AG10803 (cell line): ENCODE results near the gene GADL1.

Source experiments
- DNase-seq: peaks from one replicate; pipeline ENCODE4 v3.0.0; 2010; ENCODE audit warnings: low read depth
- H3K4me3 ChIP-seq: 2 replicates; pipeline ENCODE4 v1.5.1; 2011; ENCODE audit warnings: mild to moderate bottlenecking, low read length, control low read depth
- CTCF ChIP-seq: conservative IDR thresholded peaks from 2 replicates; pipeline ENCODE4 v1.5.1; 2011; ENCODE audit warnings: mild to moderate bottlenecking, low read length, control low read depth, inconsistent platforms

GADL1 gene

GRCh38 chr3:30708472-30708871 is 186.0 kb downstream of the GADL1 start:
- no peak for TF ChIP-seq CTCF
- no peak overlapping the region for H3K4me3 ChIP-seq
- DNase-seq = no peak

GRCh38 chr3:30707825-30708224 is 186.6 kb downstream of the GADL1 start:
- no peak overlapping the region for H3K4me3 ChIP-seq
- DNase-seq = no peak
- TF ChIP-seq CTCF = no peak

- DNase-seq = no peak
- no peak for TF ChIP-seq CTCF
- no peak overlapping the region for H3K4me3 ChIP-seq
Measured at GRCh38 chr3:30704931-30705890, 189.2 kb downstream of the GADL1 start.

- no peak overlapping the region for H3K4me3 ChIP-seq
- no peak for DNase-seq
- no peak for TF ChIP-seq CTCF
Measured at GRCh38 chr3:30702828-30703397, 191.5 kb downstream of the GADL1 start.

GRCh38 chr3:30702038-30702827 is 192.2 kb downstream of the GADL1 start:
- H3K4me3 ChIP-seq = no peak overlapping the region
- no peak for DNase-seq
- no peak for TF ChIP-seq CTCF

- TF ChIP-seq CTCF = no peak
- no peak for DNase-seq
- H3K4me3 ChIP-seq = no peak overlapping the region
Measured at GRCh38 chr3:30700702-30701321, 193.6 kb downstream of the GADL1 start.
